ENCODE results near the gene ABCC12.

Gene ABCC12

GRCh38 chr16:48136547-48137360 is 19.0 kb downstream of the ABCC12 start:
- H3K36me3 ChIP-seq (ENCODE audit: insufficient read depth) = no peaks in the 10 kb centered on the region
- no peak overlapping the region for H3K4me2 ChIP-seq
- H3K4me3 ChIP-seq (IDR thresholded peaks at IDR 0.05; ENCODE audit: insufficient read depth, low read depth, low read length) = no peak overlapping the region
- no peak overlapping the region for H2AFZ ChIP-seq (ENCODE audit: low read depth)
- H3K79me2 ChIP-seq (ENCODE audit: insufficient read depth, low read depth) = no peaks in the 10 kb centered on the region
- H3K4me1 ChIP-seq (ENCODE audit: low read depth, poor library complexity, severe bottlenecking) = no peaks in the 10 kb centered on the region
- no peaks in the 10 kb centered on the region for H4K20me1 ChIP-seq (ENCODE audit: insufficient read depth)
- H3K27ac ChIP-seq = no peak overlapping the region
- no peaks in the 10 kb centered on the region for H3K27me3 ChIP-seq (ENCODE audit: insufficient read depth, low read depth)
- H3K9ac ChIP-seq = no peak overlapping the region
- no peak for TF ChIP-seq CTCF (conservative IDR thresholded peaks at IDR 0.05; ENCODE audit: low read depth, low read length)

- Histone ChIP-seq H3K9ac (no peak overlapping the region), H3K4me3 (IDR thresholded peaks at IDR 0.05; ENCODE audit: insufficient read depth, low read depth, low read length) (no peak overlapping the region), H3K27ac (no peak overlapping the region), H3K36me3 (ENCODE audit: insufficient read depth) (no peaks in the 10 kb centered on the region), H3K4me2 (no peak overlapping the region), H3K27me3 (ENCODE audit: insufficient read depth, low read depth) (no peaks in the 10 kb centered on the region), H3K79me2 (ENCODE audit: insufficient read depth, low read depth) (no peaks in the 10 kb centered on the region), H2AFZ (ENCODE audit: low read depth) (no peak overlapping the region), H4K20me1 (ENCODE audit: insufficient read depth) (no peaks in the 10 kb centered on the region), H3K4me1 (ENCODE audit: low read depth, poor library complexity, severe bottlenecking) (no peaks in the 10 kb centered on the region)
- TF ChIP-seq CTCF (conservative IDR thresholded peaks at IDR 0.05; ENCODE audit: low read depth, low read length) = no peak
These were observed 22.2 kb downstream of the ABCC12 start for GRCh38 chr16:48133455-48134211.

GRCh38 chr16:48132696-48133095 is 23.1 kb downstream of the ABCC12 start:
- Histone ChIP-seq H3K27ac (no peak overlapping the region), H3K36me3 (ENCODE audit: insufficient read depth) (no peaks in the 10 kb centered on the region), H3K4me2 (no peak overlapping the region), H2AFZ (ENCODE audit: low read depth) (no peak overlapping the region), H3K9ac (no peak overlapping the region), H4K20me1 (ENCODE audit: insufficient read depth) (no peaks in the 10 kb centered on the region), H3K4me3 (IDR thresholded peaks at IDR 0.05; ENCODE audit: insufficient read depth, low read depth, low read length) (no peak overlapping the region), H3K4me1 (ENCODE audit: low read depth, poor library complexity, severe bottlenecking) (no peaks in the 10 kb centered on the region), H3K27me3 (ENCODE audit: insufficient read depth, low read depth) (no peaks in the 10 kb centered on the region), H3K79me2 (ENCODE audit: insufficient read depth, low read depth) (no peaks in the 10 kb centered on the region)
- TF ChIP-seq CTCF (conservative IDR thresholded peaks at IDR 0.05; ENCODE audit: low read depth, low read length) = no peak

- Histone ChIP-seq H2AFZ (ENCODE audit: low read depth) (no peak overlapping the region), H3K27me3 (ENCODE audit: insufficient read depth, low read depth) (no peaks in the 10 kb centered on the region), H3K4me2 (no peak overlapping the region), H3K79me2 (ENCODE audit: insufficient read depth, low read depth) (no peaks in the 10 kb centered on the region), H4K20me1 (ENCODE audit: insufficient read depth) (no peaks in the 10 kb centered on the region), H3K27ac (no peak overlapping the region), H3K36me3 (ENCODE audit: insufficient read depth) (no peaks in the 10 kb centered on the region), H3K4me1 (ENCODE audit: low read depth, poor library complexity, severe bottlenecking) (no peaks in the 10 kb centered on the region), H3K4me3 (IDR thresholded peaks at IDR 0.05; ENCODE audit: insufficient read depth, low read depth, low read length) (no peak overlapping the region), H3K9ac (no peak overlapping the region)
- no peak for TF ChIP-seq CTCF (conservative IDR thresholded peaks at IDR 0.05; ENCODE audit: low read depth, low read length)
These were observed 24.4 kb downstream of the ABCC12 start for GRCh38 chr16:48131201-48131935.
